ENCODE measurements around the gene TECTB. TPM values are rescaled to one million over a fixed set of nuclear protein-coding genes. Genes with fewer than 3 reads are reported as not detected.

TECTB gene
- total RNA-seq, 1 donor from 2014 or later = not detected

DNA sequence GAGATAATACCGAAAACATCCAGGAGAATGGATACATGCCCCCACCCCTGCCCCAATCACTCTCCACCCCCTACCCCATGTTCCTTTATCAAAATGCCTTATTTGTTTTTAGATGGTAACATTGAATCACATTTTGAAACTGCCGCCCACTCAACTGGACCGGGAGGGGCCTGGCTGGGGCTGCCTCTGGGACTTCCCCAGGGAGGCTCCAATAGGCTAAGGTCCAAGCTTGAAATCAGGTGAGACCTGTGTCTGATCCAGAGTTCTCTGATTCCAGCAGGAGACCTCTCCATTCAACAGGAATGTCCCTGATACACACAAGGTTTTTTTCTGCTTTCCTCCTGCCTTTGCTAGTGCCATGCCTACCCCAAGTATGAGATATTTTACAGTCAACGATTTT is 47.0 kb downstream of the TECTB start:
- Mint-ChIP-seq H3K36me3 (no peaks in the 10 kb centered on the region), H3K4me1 (peaks cover 10% of the 10 kb centered on the region), H3K4me3 (no peak overlapping the region), H3K27me3 (ENCODE audit: low read depth) (peaks cover 14% of the 10 kb centered on the region), H3K27ac (no peak overlapping the region), H3K9me3 (no peaks in the 10 kb centered on the region)
- no peak for TF ChIP-seq CTCF (IDR thresholded peaks at IDR 0.05; ENCODE audit: unreplicated experiment)
- DNase-seq (ENCODE audit: low spot score in 2 of 2, unreplicated experiment in 2 of 2) = no peak

DNA sequence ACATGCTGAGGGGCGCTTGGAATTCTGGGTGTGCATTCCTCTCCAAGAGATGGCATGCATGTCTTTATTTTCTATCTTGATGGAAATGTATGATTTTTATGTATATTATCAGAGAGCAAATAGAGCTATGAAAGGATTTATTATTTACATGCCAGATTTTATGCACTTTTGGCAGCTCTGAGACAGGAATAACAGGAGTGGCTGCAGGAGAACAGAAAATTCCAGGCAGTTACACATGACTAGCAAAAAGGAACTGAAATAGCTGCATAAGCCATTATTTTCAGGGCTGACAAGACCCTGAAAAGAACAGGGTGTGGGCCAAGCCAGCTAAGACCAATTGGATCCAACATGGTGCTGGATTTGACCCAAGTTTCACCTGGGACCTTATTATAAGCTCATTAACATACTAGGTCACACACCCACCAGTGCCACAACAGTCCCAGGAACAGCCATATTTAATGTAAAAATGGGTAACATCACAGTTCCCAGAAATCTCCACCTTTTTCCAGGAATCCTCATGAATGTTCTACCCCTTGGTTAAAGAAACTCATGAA is 47.5 kb downstream of the TECTB start:
- Mint-ChIP-seq H3K4me1 (peaks cover 11% of the 10 kb centered on the region), H3K27me3 (ENCODE audit: low read depth) (peaks cover 10% of the 10 kb centered on the region), H3K27ac (no peak overlapping the region), H3K9me3 (no peaks in the 10 kb centered on the region), H3K4me3 (no peak overlapping the region), H3K36me3 (no peaks in the 10 kb centered on the region)
- no peak for DNase-seq (ENCODE audit: low spot score in 2 of 2, unreplicated experiment in 2 of 2)
- TF ChIP-seq CTCF (IDR thresholded peaks at IDR 0.05; ENCODE audit: unreplicated experiment) = no peak

- H3K36me3 Mint-ChIP-seq = no peaks in the 10 kb centered on the region
- no peak overlapping the region for H3K27ac Mint-ChIP-seq
- no peak for DNase-seq (ENCODE audit: low spot score in 2 of 2, unreplicated experiment in 2 of 2)
- H3K9me3 Mint-ChIP-seq = no peaks in the 10 kb centered on the region
- H3K4me1 Mint-ChIP-seq = peaks cover 14% of the 10 kb centered on the region
- H3K4me3 Mint-ChIP-seq = no peak overlapping the region
- H3K27me3 Mint-ChIP-seq (ENCODE audit: low read depth) = peaks cover 8% of the 10 kb centered on the region
- no peak for TF ChIP-seq CTCF (IDR thresholded peaks at IDR 0.05; ENCODE audit: unreplicated experiment)
These were observed 48.8 kb downstream of the TECTB start for GRCh38 chr10:112332022-112332421.

GRCh38 chr10:112332509-112333228 is 49.5 kb downstream of the TECTB start:
- no peak overlapping the region for H3K27ac Mint-ChIP-seq
- H3K4me3 Mint-ChIP-seq = no peak overlapping the region
- peaks cover 8% of the 10 kb centered on the region for H3K27me3 Mint-ChIP-seq (ENCODE audit: low read depth)
- H3K36me3 Mint-ChIP-seq = no peaks in the 10 kb centered on the region
- no peak for DNase-seq (ENCODE audit: low spot score in 2 of 2, unreplicated experiment in 2 of 2)
- no peaks in the 10 kb centered on the region for H3K9me3 Mint-ChIP-seq
- peaks cover 14% of the 10 kb centered on the region for H3K4me1 Mint-ChIP-seq
- TF ChIP-seq CTCF (IDR thresholded peaks at IDR 0.05; ENCODE audit: unreplicated experiment) = no peak

DNA sequence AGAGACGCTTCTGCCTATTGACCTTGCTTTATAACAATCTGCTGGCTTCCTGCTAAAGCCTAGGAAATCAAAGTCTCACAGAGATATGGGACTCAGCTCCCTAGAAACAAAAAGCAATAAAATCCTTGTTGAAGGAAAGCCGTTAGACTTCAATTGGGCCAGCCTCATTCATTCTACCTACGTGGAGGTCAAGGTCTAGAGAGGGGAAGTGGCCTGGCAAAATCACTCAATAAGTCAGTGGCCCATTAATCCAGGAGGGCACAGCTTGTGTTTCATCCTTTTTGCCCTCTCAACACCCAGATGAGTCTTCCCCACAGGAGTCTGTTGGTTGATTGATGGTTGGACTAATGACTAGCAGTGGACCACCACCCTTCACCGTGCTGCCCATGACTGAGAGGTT is 50.3 kb downstream of the TECTB start:
- Mint-ChIP-seq H3K4me3 (no peak overlapping the region), H3K4me1 (peaks cover 14% of the 10 kb centered on the region), H3K9me3 (no peaks in the 10 kb centered on the region), H3K27me3 (ENCODE audit: low read depth) (peaks cover 8% of the 10 kb centered on the region), H3K27ac (no peak overlapping the region), H3K36me3 (no peaks in the 10 kb centered on the region)
- no peak for TF ChIP-seq CTCF (IDR thresholded peaks at IDR 0.05; ENCODE audit: unreplicated experiment)
- DNase-seq (ENCODE audit: low spot score in 2 of 2, unreplicated experiment in 2 of 2) = no peak

All from mesothelial cell of epicardium (in vitro differentiated cells).